H9 (cell line): ENCODE measurements around the gene CDKAL1. TPM values are rescaled to one million over a fixed set of nuclear protein-coding genes. Genes with fewer than 3 reads are reported as not detected.

Experiments
- DNase-seq: peaks from one replicate; pipeline ENCODE4 v3.0.0-alpha.2; 2017
- H2AFZ ChIP-seq: one replicate; pipeline ENCODE4 v1.6.1; 2013; ENCODE audit warnings: mild to moderate bottlenecking, low read length, control low read depth, moderate library complexity
- H2AK5ac ChIP-seq: 2 replicates; pipeline ENCODE4 v1.6.1; 2013; ENCODE audit warnings: low read length, control low read depth, mixed read lengths; ENCODE audit not compliant: insufficient read length
- H2BK120ac ChIP-seq: one replicate; pipeline ENCODE4 v1.6.1; 2013; ENCODE audit warnings: low read depth, mild to moderate bottlenecking, low read length, control low read depth, inconsistent platforms; ENCODE audit not compliant: poor library complexity, severe bottlenecking
- H2BK12ac ChIP-seq: 2 replicates; pipeline ENCODE4 v1.6.1; 2013; ENCODE audit warnings: low read length, control low read depth, mixed read lengths, low read depth; ENCODE audit not compliant: insufficient read length
- H2BK15ac ChIP-seq: 2 replicates; pipeline ENCODE4 v1.6.1; 2013; ENCODE audit warnings: low read depth, low read length, control low read depth
- H2BK20ac ChIP-seq: one replicate; pipeline ENCODE4 v1.6.1; 2013; ENCODE audit warnings: low read depth, mild to moderate bottlenecking, low read length, control low read depth, inconsistent platforms; ENCODE audit not compliant: poor library complexity, severe bottlenecking
- H2BK5ac ChIP-seq: 2 replicates; pipeline ENCODE4 v1.6.1; 2013; ENCODE audit warnings: low read length, control low read depth, mixed read lengths; ENCODE audit not compliant: insufficient read length
- H3K14ac ChIP-seq: 2 replicates; pipeline ENCODE4 v1.6.1; 2013; ENCODE audit warnings: low read length, control low read depth; ENCODE audit not compliant: insufficient read depth
- H3K18ac ChIP-seq: 2 replicates; pipeline ENCODE4 v1.6.1; 2013; ENCODE audit warnings: low read depth, mild to moderate bottlenecking, mixed read lengths, low read length, control low read depth; ENCODE audit not compliant: insufficient read length
- H3K23ac ChIP-seq: 2 replicates; pipeline ENCODE4 v1.6.1; 2013; ENCODE audit warnings: low read length, control low read depth, mixed read lengths, low read depth; ENCODE audit not compliant: insufficient read length
- H3K23me2 ChIP-seq: 2 replicates; pipeline ENCODE4 v1.6.1; 2013; ENCODE audit warnings: low read depth, mild to moderate bottlenecking, mixed read lengths, low read length, control low read depth; ENCODE audit not compliant: insufficient read length, poor library complexity, severe bottlenecking
- H3K27ac ChIP-seq: 2 replicates; pipeline ENCODE4 v1.5.1; 2013; ENCODE audit warnings: low read length, control low read depth, mixed read lengths, low read depth; ENCODE audit not compliant: insufficient read length
- H3K27me3 ChIP-seq: 2 replicates; pipeline ENCODE4 v1.6.1; 2013; ENCODE audit warnings: low read length, control low read depth, inconsistent platforms; ENCODE audit not compliant: insufficient read depth
- H3K4ac ChIP-seq: 2 replicates; pipeline ENCODE4 v1.6.1; 2013; ENCODE audit warnings: low read depth, mild to moderate bottlenecking, control low read depth, inconsistent platforms, low read length, moderate library complexity
- H3K4me1 ChIP-seq: 2 replicates; pipeline ENCODE4 v1.6.1; 2013; ENCODE audit warnings: low read length, control low read depth, inconsistent platforms; ENCODE audit not compliant: insufficient read depth
- H3K4me2 ChIP-seq: 2 replicates; pipeline ENCODE4 v1.6.1; 2013; ENCODE audit warnings: low read length, control low read depth, mixed read lengths; ENCODE audit not compliant: insufficient read length, insufficient read depth
- H3K56ac ChIP-seq: 2 replicates; pipeline ENCODE4 v1.6.1; 2013; ENCODE audit warnings: low read depth, mild to moderate bottlenecking, mixed read lengths, low read length, control low read depth; ENCODE audit not compliant: insufficient read length
- H3K79me1 ChIP-seq: 2 replicates; pipeline ENCODE4 v1.6.1; 2013; ENCODE audit warnings: low read depth, mild to moderate bottlenecking, moderate library complexity, low read length, control low read depth, inconsistent platforms; ENCODE audit not compliant: insufficient read depth, poor library complexity, severe bottlenecking
- H3K79me2 ChIP-seq: 2 replicates; pipeline ENCODE4 v1.6.1; 2013; ENCODE audit warnings: low read length, control low read depth, inconsistent platforms; ENCODE audit not compliant: insufficient read depth
- H3K9ac ChIP-seq: 2 replicates; pipeline ENCODE4 v1.6.1; 2013; ENCODE audit warnings: low read length, control low read depth, mixed read lengths; ENCODE audit not compliant: insufficient read length; ENCODE audit errors: extremely low read depth
- H3K9me3 ChIP-seq: one replicate; pipeline ENCODE4 v1.6.1; 2013; ENCODE audit warnings: low read depth, low read length, inconsistent platforms; ENCODE audit not compliant: control insufficient read depth
- H3T11ph ChIP-seq: one replicate; pipeline ENCODE4 v1.6.1; 2013; ENCODE audit warnings: mild to moderate bottlenecking, low read length, control low read depth, inconsistent platforms
- H4K20me1 ChIP-seq: one replicate; pipeline ENCODE4 v1.6.1; 2013; ENCODE audit not compliant: control insufficient read depth, insufficient read length, insufficient read depth
- H4K5ac ChIP-seq: 2 replicates; pipeline ENCODE4 v1.6.1; 2013; ENCODE audit warnings: low read depth, mild to moderate bottlenecking, mixed read lengths, low read length, control low read depth; ENCODE audit not compliant: insufficient read length
- H4K8ac ChIP-seq: replicated peaks from 2 replicates; pipeline ENCODE4 v1.6.1; 2013; ENCODE audit warnings: low read length, control low read depth, mixed read lengths, low read depth; ENCODE audit not compliant: insufficient read length
- H4K91ac ChIP-seq: 2 replicates; pipeline ENCODE4 v1.6.1; 2013; ENCODE audit warnings: low read depth, mild to moderate bottlenecking, moderate library complexity, mixed read lengths, low read length, control low read depth; ENCODE audit not compliant: insufficient read length
- H3K27ac Mint-ChIP-seq, 3 experiments: 2 replicates in 2 of 3; 3 replicates in 1 of 3; pipeline ENCODE4 v1.8.0; 2020 to 2021; ENCODE audit warnings: mixed read lengths in 3 of 3, mild to moderate bottlenecking in 1 of 3, moderate library complexity in 1 of 3
- H3K27me3 Mint-ChIP-seq: 2 replicates; pipeline ENCODE4 v1.8.0; 2021; ENCODE audit warnings: low read depth, mild to moderate bottlenecking, moderate library complexity, mixed read lengths
- H3K36me3 Mint-ChIP-seq, 3 experiments: 2 replicates in 2 of 3; 3 replicates in 1 of 3; pipeline ENCODE4 v1.8.0; 2020 to 2021; ENCODE audit warnings: low read depth in 3 of 3, mixed read lengths in 3 of 3; ENCODE audit not compliant: insufficient read depth in 1 of 3
- H3K4me1 Mint-ChIP-seq, 2 experiments: 2 replicates each; pipeline ENCODE4 v1.8.0; 2020; ENCODE audit warnings: mixed read lengths in 2 of 2
- H3K4me3 Mint-ChIP-seq, 2 experiments: 2 replicates in 1 of 2; 3 replicates in 1 of 2; pipeline ENCODE4 v1.8.0; 2020 to 2021; ENCODE audit warnings: mild to moderate bottlenecking in 2 of 2, mixed read lengths in 2 of 2, moderate library complexity in 1 of 2
- H3K9me3 Mint-ChIP-seq, 2 experiments: 2 replicates in 1 of 2; 3 replicates in 1 of 2; pipeline ENCODE4 v1.8.0; 2020; ENCODE audit warnings: mild to moderate bottlenecking in 2 of 2, mixed read lengths in 2 of 2, moderate library complexity in 1 of 2
- CTCF ChIP-seq: fragments of 200-600 bp; sonication (generic); conservative IDR thresholded peaks from 3 replicates; pipeline ENCODE4 v1.8.0; 2021; ENCODE audit warnings: antibody characterized with exemption, mild to moderate bottlenecking
- WGBS: extraction: QIAGEN DNeasy Blood & Tissue Kit; methylation state at CpG from one replicate; pipeline ENCODE4 v1.1.7; 2013; ENCODE audit warnings: missing lambda C conversion rate, low lambda C conversion rate, mixed read lengths; ENCODE audit not compliant: insufficient read length; ENCODE audit errors: extremely low coverage; 5-methylcytosine and 5-hydroxymethylcytosine counted together
- total RNA-seq: library from RNA; stranded (reverse); gene quantifications from 2 replicates; pipeline ENCODE4 v1.2.1, GENCODE V29; 2021

Gene CDKAL1
- total RNA-seq, 1 experiment from 2014 or later, result 23.0 TPM

DNA sequence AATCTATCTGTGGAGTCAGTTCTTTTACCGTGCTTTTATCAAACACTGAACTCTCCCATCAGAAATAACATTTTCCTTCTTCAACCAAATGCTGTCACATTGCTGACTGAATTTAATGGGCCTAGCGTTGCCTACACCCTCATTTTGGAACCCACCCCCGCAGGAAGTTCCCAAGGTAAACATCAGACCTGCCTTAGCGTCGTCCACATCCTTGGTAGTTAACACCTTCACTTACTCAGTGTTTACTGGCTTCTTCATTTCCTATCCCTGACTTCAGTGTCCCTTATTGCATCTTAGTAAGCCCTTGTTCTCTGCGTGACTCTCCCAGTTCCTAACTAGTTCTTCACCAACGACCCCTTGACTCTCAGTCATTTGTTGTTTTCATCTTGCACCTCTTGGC lies 567.9 kb downstream of the CDKAL1 start:
- H3K27ac ChIP-seq, result no peak overlapping the region
- no peak overlapping the region for H3K9ac ChIP-seq
- Mint-ChIP-seq H3K36me3 (no peaks in the 10 kb centered on the region), H3K4me1 (peaks cover 39 to 42% of the 10 kb centered on the region in 2 experiments), H3K9me3 (no peaks in the 10 kb centered on the region), H3K27ac (peak overlapping the region in 2 of 3 experiments; percentile 13 to 21; a peak in 2 of 7 replicates), H3K27me3 (no peaks in the 10 kb centered on the region), H3K4me3 (no peak overlapping the region)
- H3K23me2 ChIP-seq, result no peaks in the 10 kb centered on the region
- H3K4ac ChIP-seq, result no peak overlapping the region
- no peaks in the 10 kb centered on the region for H3K79me2 ChIP-seq
- H2BK12ac ChIP-seq, result no peak overlapping the region
- H3K14ac ChIP-seq, result no peak overlapping the region
- H3K27me3 ChIP-seq, result no peaks in the 10 kb centered on the region
- no peak for DNase-seq
- H4K91ac ChIP-seq, result no peak overlapping the region
- H3T11ph ChIP-seq, result no peak overlapping the region
- H3K18ac ChIP-seq, result no peak overlapping the region
- H2BK5ac ChIP-seq, result no peak overlapping the region
- H2AK5ac ChIP-seq, result no peak overlapping the region
- no peak overlapping the region for H2BK15ac ChIP-seq
- no peak overlapping the region for H2BK20ac ChIP-seq
- H4K8ac ChIP-seq, result no peak overlapping the region
- no CpG with 5 or more reads among the region's 7 CpGs for WGBS
- no peak overlapping the region for H3K4me2 ChIP-seq
- H4K20me1 ChIP-seq, result no peaks in the 10 kb centered on the region
- no peak overlapping the region for H3K56ac ChIP-seq
- no peaks in the 10 kb centered on the region for H3K79me1 ChIP-seq
- no peaks in the 10 kb centered on the region for H3K9me3 ChIP-seq
- H4K5ac ChIP-seq, result no peak overlapping the region
- peaks cover 11% of the 10 kb centered on the region for H3K4me1 ChIP-seq
- no peak overlapping the region for H3K23ac ChIP-seq
- no peak overlapping the region for H2BK120ac ChIP-seq
- no peak overlapping the region for H2AFZ ChIP-seq
- no peak for TF ChIP-seq CTCF
